PFSK-1 (cell line): ENCODE measurements around the gene BRWD1.

Experiments used
- FOXP2 ChIP-seq: optimal IDR thresholded peaks from 2 replicates; pipeline ENCODE3; 2011; ENCODE audit warnings: borderline replicate concordance, control low read depth, inconsistent platforms; ENCODE audit not compliant: insufficient read depth; ENCODE audit errors: extremely low read length, extremely low read depth
- POLR2AphosphoS5 ChIP-seq: IDR thresholded peaks from 2 replicates; pipeline ENCODE4 v1.6.1; 2012; ENCODE audit warnings: low read depth, mild to moderate bottlenecking, control low read depth, low read length, moderate library complexity
- REST ChIP-seq, 2 experiments: IDR thresholded peaks; 2 replicates each; pipeline versions ENCODE4 v1.6.1 to v1.8.0; 2011 to 2012; ENCODE audit warnings: low read depth in 2 of 2, low read length in 2 of 2, control low read depth in 1 of 2, inconsistent platforms in 1 of 2, mild to moderate bottlenecking in 1 of 2, moderate library complexity in 1 of 2; ENCODE audit not compliant: insufficient read depth in 1 of 2
- SIN3A ChIP-seq: IDR thresholded peaks from 2 replicates; pipeline ENCODE4 v1.6.1; 2012; ENCODE audit warnings: mild to moderate bottlenecking, low read length, moderate library complexity, borderline replicate concordance; ENCODE audit not compliant: insufficient read depth
- TAF1 ChIP-seq: IDR thresholded peaks from 2 replicates; pipeline ENCODE4 v1.6.1; 2012; ENCODE audit warnings: low read length, control low read depth, borderline replicate concordance; ENCODE audit not compliant: insufficient read depth

DNA sequence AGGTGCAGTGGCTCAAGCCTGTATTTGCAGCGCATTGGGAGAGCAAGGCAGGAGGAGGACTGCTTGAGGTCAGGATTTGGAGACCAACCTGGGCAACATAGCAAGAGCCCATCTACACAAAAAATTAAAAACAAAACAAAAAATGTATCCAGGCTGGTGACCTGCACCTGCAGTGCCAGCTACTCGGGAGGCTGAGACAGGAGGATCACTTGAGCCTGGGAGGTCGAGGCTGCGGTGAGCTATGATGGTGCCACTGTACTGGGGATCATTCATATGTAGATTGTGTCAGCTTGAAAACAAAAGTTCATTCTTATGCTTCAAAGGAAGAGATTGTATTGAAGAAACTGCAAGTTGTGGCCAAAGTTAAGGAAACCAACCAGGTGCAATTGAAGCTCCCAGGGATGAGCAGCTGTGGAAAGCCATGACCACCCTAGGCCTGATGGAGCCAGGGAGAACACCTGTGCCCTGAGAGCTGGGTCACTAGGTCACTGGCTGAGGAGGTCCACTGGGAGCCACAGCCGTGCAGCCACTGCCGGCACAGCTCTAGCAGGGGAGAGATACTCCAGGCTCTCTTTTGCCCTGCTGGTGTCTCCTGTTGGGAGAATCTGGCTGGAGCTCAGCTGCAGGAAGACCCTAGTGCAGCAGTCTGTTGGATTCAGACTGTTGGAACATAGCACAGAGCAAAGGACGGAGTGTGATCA, 13.3 kb upstream of the BRWD1 start:
- no peak for TF ChIP-seq REST (IDR thresholded peaks at IDR 0.05; ENCODE audit: insufficient read depth in 1 of 2, low read depth in 2 of 2, low read length in 2 of 2)
- no peak for TF ChIP-seq POLR2AphosphoS5
- TF ChIP-seq TAF1 = no peak
- no peak for TF ChIP-seq SIN3A
- no peak for TF ChIP-seq FOXP2
